ENCODE results near the gene MISP3. TPM values are rescaled to one million over a fixed set of nuclear protein-coding genes. Genes with fewer than 3 reads are reported as not detected.

Gene MISP3
- total and polyA plus RNA-seq, 10 donors: 1.5 to 8.0 (median 2.0) TPM

DNA sequence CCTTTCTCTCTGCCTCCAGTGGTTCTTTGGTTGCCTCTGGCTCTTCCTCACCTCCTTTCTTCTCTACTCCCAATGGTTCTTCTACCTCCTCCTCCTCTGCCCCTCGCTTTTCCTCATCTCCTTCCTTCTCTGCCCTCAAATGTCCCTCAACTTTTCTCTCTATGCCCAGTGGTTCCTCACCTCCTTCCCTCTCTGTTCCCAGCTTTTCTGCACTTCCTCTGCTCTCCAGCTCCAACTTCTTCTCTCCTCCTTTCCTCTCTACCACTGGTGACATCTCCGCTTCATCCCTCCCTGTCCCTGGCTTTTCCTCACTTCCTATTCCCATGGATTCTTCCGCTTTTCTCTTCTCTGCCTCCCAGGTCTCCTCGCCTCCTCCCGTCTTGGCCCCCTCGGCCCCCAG lies 18.5 kb upstream of the MISP3 start:
- intact Hi-C loops (cut with DNase I; ENCODE audit: low total_unique reads): no loop called here
- no peak for TF ChIP-seq POLR2A (IDR thresholded peaks at IDR 0.05)
- no peak for TF ChIP-seq POLR2AphosphoS5 (IDR thresholded peaks at IDR 0.05)
- TF ChIP-seq CTCF (IDR thresholded peaks at IDR 0.05 in 8 of 11, conservative IDR thresholded peaks at IDR 0.05 in 3 of 11): no peak
- Histone ChIP-seq H3K9me3 (peaks cover 0 to 10% (median 4%) of the 10 kb centered on the region in 8 donors), H3K4me3 (no peak overlapping the region), H3K27ac (no peak overlapping the region), H3K36me3 (peaks cover 0 to 44% (median 36%) of the 10 kb centered on the region in 6 donors), H3K27me3 (replicated peaks in 1 of 7) (peaks cover 0 to 37% (median 27%) of the 10 kb centered on the region in 7 donors), H3K4me1 (peaks cover 0 to 24% (median 16%) of the 10 kb centered on the region in 6 donors)
- WGBS, 5 donors: 75 to 83% (median 78%) methylated on average over 6 of the region's 6 CpGs
- DNase-seq: no peak

DNA sequence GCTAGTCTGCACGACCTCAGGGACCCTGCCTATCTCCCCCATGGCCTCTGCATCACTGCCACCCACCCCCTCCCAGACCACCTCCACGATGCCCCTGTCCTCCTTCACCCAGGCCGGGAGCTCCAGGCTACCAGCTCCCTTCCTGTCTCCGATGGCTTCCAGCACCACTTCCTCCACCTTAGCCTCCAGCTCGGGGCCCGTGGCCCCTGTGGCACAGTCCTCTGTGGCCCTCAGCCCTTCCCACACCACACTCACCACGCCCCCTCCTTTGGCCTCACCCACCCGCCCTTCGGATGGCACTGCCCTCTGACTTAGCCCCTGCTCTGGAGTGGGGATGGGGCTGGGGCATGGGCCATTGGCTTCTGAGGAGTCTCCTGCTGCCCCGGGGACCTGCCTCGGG lies 17.9 kb upstream of the MISP3 start:
- Histone ChIP-seq H3K4me1 (peaks cover 0 to 26% (median 17%) of the 10 kb centered on the region in 6 donors), H3K4me3 (no peak overlapping the region), H3K9me3 (peaks cover 0 to 10% (median 4%) of the 10 kb centered on the region in 8 donors), H3K36me3 (peaks cover 0 to 38% (median 32%) of the 10 kb centered on the region in 6 donors), H3K27ac (no peak overlapping the region), H3K27me3 (replicated peaks in 1 of 7) (peaks cover 0 to 44% (median 33%) of the 10 kb centered on the region in 7 donors)
- intact Hi-C loops (cut with DNase I; ENCODE audit: low total_unique reads): no loop called here
- DNase-seq: no peak
- 37 to 45% (median 42%) methylated on average over 11 of the region's 11 CpGs for WGBS, 5 donors
- no peak for TF ChIP-seq POLR2A (IDR thresholded peaks at IDR 0.05)
- no peak for TF ChIP-seq CTCF (IDR thresholded peaks at IDR 0.05 in 8 of 11, conservative IDR thresholded peaks at IDR 0.05 in 3 of 11)
- TF ChIP-seq POLR2AphosphoS5 (IDR thresholded peaks at IDR 0.05): no peak

DNA sequence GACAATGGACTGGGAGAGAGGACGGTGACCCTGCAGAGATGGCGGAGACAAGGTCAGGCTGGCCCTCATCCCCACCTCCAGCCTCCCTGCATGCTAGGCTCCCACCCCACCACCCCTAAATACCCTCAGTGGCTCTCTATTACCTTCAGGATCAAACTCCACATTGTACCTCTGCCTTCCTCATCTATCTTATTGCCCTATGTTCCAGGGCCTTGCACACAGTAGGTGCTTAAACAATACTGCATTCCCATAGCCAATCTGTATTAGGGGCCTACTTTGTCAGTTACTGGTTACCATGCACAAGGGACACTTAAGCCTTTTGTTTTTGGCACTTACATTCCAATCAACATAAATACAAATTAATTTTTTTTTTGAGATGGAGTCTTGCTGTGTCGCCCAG lies 17.2 kb upstream of the MISP3 start:
- WGBS, 5 donors: 83 to 95% (median 86%) methylated on average over 3 of the region's 3 CpGs
- peaks cover 0 to 31% (median 26%) of the 10 kb centered on the region in 6 donors for H3K36me3 ChIP-seq
- H3K27ac ChIP-seq: no peak overlapping the region
- H3K4me3 ChIP-seq: no peak overlapping the region
- peaks cover 0 to 26% (median 17%) of the 10 kb centered on the region in 6 donors for H3K4me1 ChIP-seq
- H3K9me3 ChIP-seq: peaks cover 0 to 10% (median 4%) of the 10 kb centered on the region in 8 donors
- no peak for DNase-seq
- intact Hi-C loops (cut with DNase I; ENCODE audit: low total_unique reads): no loop called here
- no peak for TF ChIP-seq POLR2AphosphoS5 (IDR thresholded peaks at IDR 0.05)
- TF ChIP-seq POLR2A (IDR thresholded peaks at IDR 0.05): no peak
- no peak for TF ChIP-seq CTCF (IDR thresholded peaks at IDR 0.05 in 8 of 11, conservative IDR thresholded peaks at IDR 0.05 in 3 of 11)
- peaks cover 0 to 50% (median 38%) of the 10 kb centered on the region in 7 donors for H3K27me3 ChIP-seq (replicated peaks in 1 of 7)

DNA sequence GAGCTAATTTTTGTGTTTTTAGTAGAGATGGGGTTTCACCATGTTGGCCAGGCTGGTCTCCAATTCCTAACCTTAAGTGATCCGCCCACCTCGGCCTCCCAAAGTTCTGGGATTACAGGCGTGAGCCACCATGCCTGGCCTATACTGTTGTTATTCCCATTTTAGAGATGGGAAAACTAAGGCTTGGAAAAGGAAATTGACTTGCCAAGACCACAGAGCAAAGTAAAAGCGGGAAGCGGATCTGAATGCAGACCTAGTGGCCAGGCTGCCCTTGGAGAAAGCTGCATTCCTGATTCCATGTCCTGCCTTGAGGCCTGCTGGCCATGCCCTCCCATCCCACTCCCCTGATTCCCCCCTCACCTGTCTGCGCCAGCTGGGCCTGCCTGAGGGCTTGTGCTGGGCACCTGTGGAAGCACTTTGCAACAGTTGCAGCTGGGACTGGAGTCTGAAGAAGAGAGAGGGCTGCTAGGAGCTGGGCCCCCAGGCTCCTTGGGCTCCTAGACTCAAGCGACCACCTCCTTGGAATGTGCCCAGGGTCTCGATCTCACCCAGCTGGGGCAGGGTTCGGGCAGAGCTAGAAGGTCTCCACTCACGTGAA lies 16.4 kb upstream of the MISP3 start:
- H3K27me3 ChIP-seq (replicated peaks in 1 of 7): peaks cover 0 to 58% (median 44%) of the 10 kb centered on the region in 7 donors
- intact Hi-C loops (cut with DNase I; ENCODE audit: low total_unique reads): no loop called here
- WGBS, 5 donors: 81 to 95% (median 93%) methylated on average over 5 to 10 of the region's 10 CpGs

More for the DNA sequence above, 16.4 kb upstream of the MISP3 start:
- H3K9me3 ChIP-seq: peaks cover 0 to 10% (median 4%) of the 10 kb centered on the region in 8 donors
- TF ChIP-seq CTCF (IDR thresholded peaks at IDR 0.05 in 8 of 11, conservative IDR thresholded peaks at IDR 0.05 in 3 of 11) (no peak), POLR2AphosphoS5 (IDR thresholded peaks at IDR 0.05) (no peak), POLR2A (IDR thresholded peaks at IDR 0.05) (no peak)
- no peak for DNase-seq
- peaks cover 0 to 23% (median 19%) of the 10 kb centered on the region in 6 donors for H3K36me3 ChIP-seq
- H3K4me3 ChIP-seq: no peak overlapping the region
- H3K27ac ChIP-seq: no peak overlapping the region
- H3K4me1 ChIP-seq: peaks cover 0 to 26% (median 17%) of the 10 kb centered on the region in 6 donors

Data from spleen (tissue), 11 donors.